H54 (cell line): ENCODE data around the gene LHPP.

Source experiments
- DNase-seq: peaks from one replicate; pipeline ENCODE4 v3.0.0; 2011; ENCODE audit warnings: low spot score, mixed read lengths; ENCODE audit not compliant: insufficient read length
- FAIRE-seq: peaks from 3 replicates; lab custom pipeline; 2011; peaks lifted over from hg19 to GRCh38; lab: Jason Lieb, UNC
- POLR2A ChIP-seq: IDR thresholded peaks from 2 replicates; pipeline ENCODE4 v1.6.1; 2011; ENCODE audit warnings: low read depth, mild to moderate bottlenecking, low read length

Gene LHPP

GRCh38 chr10:124568339-124568738 lies 106.7 kb downstream of the LHPP start:
- FAIRE-seq = no peak
- TF ChIP-seq POLR2A = no peak

GRCh38 chr10:124568848-124569622 lies 107.4 kb downstream of the LHPP start:
- TF ChIP-seq POLR2A = no peak
- DNase-seq (no peak), FAIRE-seq (no peak)

More at GRCh38 chr10:124568339-124568738, 106.7 kb downstream of the LHPP start:
- DNase-seq = no peak

GRCh38 chr10:124569623-124570470 lies 108.2 kb downstream of the LHPP start:
- no peak for TF ChIP-seq POLR2A
- FAIRE-seq = no peak
- no peak for DNase-seq

- FAIRE-seq (no peak), DNase-seq (no peak)
- no peak for TF ChIP-seq POLR2A
Measured at GRCh38 chr10:124570646-124571045, 109.0 kb downstream of the LHPP start.

- FAIRE-seq (no peak), DNase-seq (no peak)
- TF ChIP-seq POLR2A = no peak
Measured at GRCh38 chr10:124572751-124573150, 111.1 kb downstream of the LHPP start.

- no peak for DNase-seq
- no peak for TF ChIP-seq POLR2A
- no peak for FAIRE-seq
Measured at GRCh38 chr10:124573726-124574455, 112.3 kb downstream of the LHPP start.

DNA sequence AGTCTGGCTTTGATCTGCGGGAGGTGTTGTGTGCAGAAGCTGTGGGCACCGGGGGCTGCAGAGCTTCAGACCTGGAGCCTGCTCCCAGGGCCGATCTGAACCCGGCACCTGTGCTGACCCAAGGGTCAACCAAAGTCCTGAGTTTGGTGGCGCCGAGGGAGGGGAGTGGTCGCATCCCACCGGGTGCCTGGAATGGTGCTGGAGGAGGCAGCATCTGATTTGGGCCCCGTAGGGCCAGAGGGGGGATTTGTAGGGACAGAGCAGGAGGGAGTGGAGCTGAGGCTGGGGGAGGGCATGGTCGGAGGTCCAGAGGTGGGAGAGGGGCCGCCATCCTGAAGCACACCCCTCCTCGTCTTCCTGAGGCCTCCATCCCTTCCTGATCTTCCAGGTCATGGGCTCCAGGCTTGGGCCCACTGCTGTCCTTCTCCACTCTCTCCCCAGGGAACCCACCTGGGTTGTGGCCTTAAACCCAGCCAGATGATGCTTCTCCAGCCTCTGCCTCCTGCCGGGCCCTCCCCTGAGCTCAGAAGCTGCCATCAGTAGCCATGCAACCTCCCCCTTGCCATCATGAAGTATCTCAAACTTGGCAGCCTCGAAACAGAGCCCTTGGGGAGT lies 112.9 kb downstream of the LHPP start:
- DNase-seq (no peak), FAIRE-seq (no peak)
- no peak for TF ChIP-seq POLR2A

GRCh38 chr10:124575107-124576035 lies 113.7 kb downstream of the LHPP start:
- no peak for TF ChIP-seq POLR2A
- no peak for DNase-seq
- FAIRE-seq = no peak

- TF ChIP-seq POLR2A = no peak
- FAIRE-seq = no peak
- no peak for DNase-seq
Measured at GRCh38 chr10:124576526-124577420, 115.2 kb downstream of the LHPP start.

DNA sequence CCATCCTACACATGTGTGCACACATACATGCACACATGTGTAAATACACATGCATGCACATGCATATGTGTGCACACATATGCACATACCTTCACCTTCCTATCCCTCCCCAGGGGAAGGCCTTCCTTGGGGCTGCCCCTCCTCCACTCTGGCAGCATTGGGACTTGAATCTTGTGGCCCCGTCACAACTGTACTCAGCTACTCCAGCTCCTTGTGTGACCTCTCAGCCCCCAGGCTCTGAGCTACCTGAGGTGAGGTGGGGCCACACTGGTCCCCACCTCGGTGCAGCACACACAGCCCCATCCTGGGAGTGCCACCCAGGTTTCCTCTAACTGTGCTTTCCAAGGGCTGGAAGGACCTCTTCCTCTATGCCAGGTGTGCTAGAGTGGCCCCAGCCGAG lies 116.0 kb downstream of the LHPP start:
- DNase-seq (no peak), FAIRE-seq (no peak)
- TF ChIP-seq POLR2A = no peak

GRCh38 chr10:124578231-124579010 lies 116.8 kb downstream of the LHPP start:
- no peak for FAIRE-seq
- no peak for DNase-seq

DNA sequence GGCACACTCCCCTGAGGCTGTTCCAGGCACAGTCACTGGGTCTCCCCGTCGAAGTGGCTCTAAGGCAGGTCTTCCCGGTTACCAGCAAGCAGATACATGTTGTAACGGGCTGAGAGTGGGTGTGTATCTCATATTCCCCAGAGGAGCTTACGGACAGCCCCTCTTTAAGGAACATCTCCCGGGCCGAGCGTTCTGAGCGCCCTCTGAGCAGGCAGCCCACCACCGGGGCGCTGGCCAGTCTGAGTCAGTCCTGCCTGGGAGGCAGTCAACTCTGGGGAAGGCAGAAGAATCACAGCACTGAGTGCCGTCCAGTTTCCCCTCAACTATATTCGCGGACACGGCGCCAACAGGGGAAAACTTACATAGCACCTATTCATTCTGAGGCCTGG lies 117.4 kb downstream of the LHPP start:
- no peak for TF ChIP-seq POLR2A
- DNase-seq (no peak), FAIRE-seq (no peak)

More at GRCh38 chr10:124578231-124579010, 116.8 kb downstream of the LHPP start:
- no peak for TF ChIP-seq POLR2A
